Neural progenitor cell (in vitro differentiated cells): ENCODE measurements around the gene KLK8. TPM values are rescaled to one million over a fixed set of nuclear protein-coding genes. Genes with fewer than 3 reads are reported as not detected.
A peak's percentile ranks its signal among the peaks of the same experiment; 100 is the strongest.

Source experiments
- DNase-seq: peaks from one replicate; pipeline ENCODE4 v3.0.0-alpha.2; 2016; ENCODE audit warnings: low spot score
- H2AFZ ChIP-seq: fragments of 200-600 bp; sonication (generic); replicated peaks from 2 replicates; pipeline ENCODE4 v1.6.1; 2016; ENCODE audit warnings: antibody characterized with exemption
- H3F3A ChIP-seq: fragments of 200-600 bp; sonication (generic); 2 replicates; pipeline ENCODE4 v1.6.1; 2016; ENCODE audit warnings: antibody characterized with exemption, low read depth
- H3K27ac ChIP-seq: fragments of 200-600 bp; sonication (generic); 2 replicates; pipeline ENCODE4 v1.5.1; 2016; ENCODE audit warnings: mild to moderate bottlenecking
- H3K27me3 ChIP-seq: fragments of 200-600 bp; sonication (generic); 2 replicates; pipeline ENCODE4 v1.6.1; 2016; ENCODE audit warnings: mild to moderate bottlenecking, moderate library complexity
- H3K36me3 ChIP-seq: fragments of 200-600 bp; sonication (generic); 2 replicates; pipeline ENCODE4 v1.5.1; 2016
- H3K4me1 ChIP-seq: fragments of 200-600 bp; sonication (generic); 2 replicates; pipeline ENCODE4 v1.6.1; 2016; ENCODE audit warnings: mixed run types
- H3K4me2 ChIP-seq: fragments of 200-600 bp; sonication (generic); 2 replicates; pipeline ENCODE4 v1.6.1; 2016
- H3K4me3 ChIP-seq: fragments of 200-600 bp; sonication (generic); 2 replicates; pipeline ENCODE4 v1.5.1; 2016
- H3K79me2 ChIP-seq: fragments of 200-600 bp; sonication (generic); 2 replicates; pipeline ENCODE4 v1.6.1; 2016; ENCODE audit warnings: low read depth
- H3K9ac ChIP-seq: fragments of 200-600 bp; sonication (generic); 2 replicates; pipeline ENCODE4 v1.6.1; 2016
- H3K9me3 ChIP-seq: fragments of 200-600 bp; sonication (generic); 2 replicates; pipeline ENCODE4 v1.5.1; 2016; ENCODE audit warnings: low read depth
- H4K20me1 ChIP-seq: fragments of 200-600 bp; sonication (generic); 2 replicates; pipeline ENCODE4 v1.6.1; 2016; ENCODE audit warnings: low read depth
- H3K27ac Mint-ChIP-seq: 3 replicates; pipeline ENCODE4 v1.8.0; 2021; ENCODE audit warnings: mixed read lengths
- H3K27me3 Mint-ChIP-seq: 2 replicates; pipeline ENCODE4 v1.8.0; 2022; ENCODE audit warnings: low read depth, mild to moderate bottlenecking, inconsistent platforms, moderate library complexity, mixed read lengths; ENCODE audit not compliant: insufficient read depth
- H3K36me3 Mint-ChIP-seq: 3 replicates; pipeline ENCODE4 v1.8.0; 2021; ENCODE audit warnings: mixed read lengths
- H3K4me1 Mint-ChIP-seq: 3 replicates; pipeline ENCODE4 v1.8.0; 2021; ENCODE audit warnings: mixed read lengths
- H3K4me3 Mint-ChIP-seq: 3 replicates; pipeline ENCODE4 v1.8.0; 2021; ENCODE audit warnings: mild to moderate bottlenecking, moderate library complexity, mixed read lengths
- H3K9me3 Mint-ChIP-seq: 3 replicates; pipeline ENCODE4 v1.8.0; 2020; ENCODE audit warnings: mixed read lengths
- EZH2 ChIP-seq: fragments of 200-600 bp; sonication (generic); IDR thresholded peaks from 2 replicates; pipeline ENCODE4 v1.6.1; 2017; ENCODE audit warnings: antibody characterized with exemption, mild to moderate bottlenecking, moderate library complexity
- EZH2phosphoT487 ChIP-seq: fragments of 200-600 bp; sonication (generic); IDR thresholded peaks from 2 replicates; pipeline ENCODE4 v1.6.1; 2017; ENCODE audit warnings: antibody characterized with exemption
- total RNA-seq: library from RNA; depleted of rRNA; stranded (reverse); fragments of >200 nt; gene quantifications from 2 replicates; pipeline ENCODE4 v1.2.3, GENCODE V29; 2015; ENCODE audit warnings: low replicate concordance
- TF ChIP-seq, protein P1 (sequence below): fragments of 200-600 bp; sonication (generic); IDR thresholded peaks from 2 replicates; pipeline ENCODE4 v1.5.1; 2017; ENCODE audit warnings: antibody characterized with exemption, mild to moderate bottlenecking

KLK8 gene
- total RNA-seq, 1 donor from 2014 or later = not detected

DNA sequence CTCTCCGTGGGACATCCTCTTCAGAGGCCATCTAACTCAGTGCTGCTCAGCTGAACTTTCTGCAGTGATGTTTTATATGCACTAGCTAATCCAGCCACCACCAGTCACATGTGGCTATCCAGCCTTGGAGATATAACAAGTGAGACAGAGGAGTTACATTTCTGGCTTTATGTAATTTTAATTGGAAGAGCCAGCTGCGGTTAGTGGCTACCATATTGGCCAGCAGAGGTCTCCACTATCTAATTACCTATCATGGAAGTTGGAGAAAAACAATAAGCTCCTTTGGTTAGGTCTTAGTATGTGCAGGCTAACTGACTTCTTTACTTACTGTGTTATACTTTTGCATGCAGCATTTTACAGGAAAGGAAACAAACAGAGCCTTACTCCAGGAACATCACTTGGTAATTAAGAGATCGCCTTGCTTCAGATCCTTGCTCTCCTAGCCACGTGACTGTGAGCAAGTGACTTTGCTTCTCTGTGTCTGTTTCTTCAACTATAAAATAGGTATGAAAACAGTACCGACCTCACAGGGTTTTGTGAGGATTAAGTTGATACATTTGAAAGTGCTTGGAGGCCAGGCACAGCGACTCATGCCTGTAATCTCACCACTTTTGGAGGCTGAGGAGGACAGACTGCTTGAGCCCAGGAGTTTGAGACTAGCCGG is 19.7 kb upstream of the KLK8 start:
- no peaks in the 10 kb centered on the region for H3K36me3 Mint-ChIP-seq
- TF ChIP-seq, protein P1, sequence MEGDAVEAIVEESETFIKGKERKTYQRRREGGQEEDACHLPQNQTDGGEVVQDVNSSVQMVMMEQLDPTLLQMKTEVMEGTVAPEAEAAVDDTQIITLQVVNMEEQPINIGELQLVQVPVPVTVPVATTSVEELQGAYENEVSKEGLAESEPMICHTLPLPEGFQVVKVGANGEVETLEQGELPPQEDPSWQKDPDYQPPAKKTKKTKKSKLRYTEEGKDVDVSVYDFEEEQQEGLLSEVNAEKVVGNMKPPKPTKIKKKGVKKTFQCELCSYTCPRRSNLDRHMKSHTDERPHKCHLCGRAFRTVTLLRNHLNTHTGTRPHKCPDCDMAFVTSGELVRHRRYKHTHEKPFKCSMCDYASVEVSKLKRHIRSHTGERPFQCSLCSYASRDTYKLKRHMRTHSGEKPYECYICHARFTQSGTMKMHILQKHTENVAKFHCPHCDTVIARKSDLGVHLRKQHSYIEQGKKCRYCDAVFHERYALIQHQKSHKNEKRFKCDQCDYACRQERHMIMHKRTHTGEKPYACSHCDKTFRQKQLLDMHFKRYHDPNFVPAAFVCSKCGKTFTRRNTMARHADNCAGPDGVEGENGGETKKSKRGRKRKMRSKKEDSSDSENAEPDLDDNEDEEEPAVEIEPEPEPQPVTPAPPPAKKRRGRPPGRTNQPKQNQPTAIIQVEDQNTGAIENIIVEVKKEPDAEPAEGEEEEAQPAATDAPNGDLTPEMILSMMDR = peak; percentile 86
- no peak for TF ChIP-seq EZH2phosphoT487
- peaks cover 48% of the 10 kb centered on the region for H3K27me3 ChIP-seq
- H3K4me3 ChIP-seq = no peak overlapping the region
- peaks cover 27% of the 10 kb centered on the region for H3F3A ChIP-seq
- peaks cover 28% of the 10 kb centered on the region for H3K4me1 ChIP-seq
- peak; percentile 74 for DNase-seq
- no peak overlapping the region for H3K27ac ChIP-seq
- no peak overlapping the region for H3K4me2 ChIP-seq
- H3K9me3 ChIP-seq = no peaks in the 10 kb centered on the region
- peaks cover 52% of the 10 kb centered on the region for H3K27me3 Mint-ChIP-seq
- H2AFZ ChIP-seq = peak overlapping the region; percentile 94
- no peaks in the 10 kb centered on the region for H3K79me2 ChIP-seq
- peaks cover 7% of the 10 kb centered on the region for H4K20me1 ChIP-seq
- no peak overlapping the region for H3K27ac Mint-ChIP-seq
- H3K9ac ChIP-seq = no peak overlapping the region
- no peaks in the 10 kb centered on the region for H3K36me3 ChIP-seq
- H3K4me3 Mint-ChIP-seq = no peak overlapping the region
- peaks cover 10% of the 10 kb centered on the region for H3K9me3 Mint-ChIP-seq
- peaks cover 7% of the 10 kb centered on the region for H3K4me1 Mint-ChIP-seq

DNA sequence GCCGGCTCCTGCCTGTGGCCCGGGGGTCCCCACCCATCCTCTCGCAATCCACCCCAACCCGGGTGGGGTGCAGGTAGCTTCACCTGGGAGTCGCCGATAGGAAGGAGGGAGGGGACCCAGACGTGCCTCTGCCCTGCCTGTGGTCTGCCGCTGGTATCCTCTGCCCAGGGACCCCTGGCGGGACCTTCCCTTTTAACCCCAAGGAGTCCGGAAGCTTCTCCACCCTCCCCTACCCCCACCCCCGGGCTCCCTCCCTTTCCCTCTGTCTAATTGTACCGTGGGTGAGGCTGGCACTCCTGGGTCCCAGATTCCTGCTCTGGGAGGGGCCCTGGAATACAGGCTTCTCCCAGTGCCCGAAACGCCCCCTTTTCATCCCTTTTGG is 18.1 kb upstream of the KLK8 start, which contains the start of gene KLK10:
Gene KLK10 (minus strand): TSS at position 166 of the 382 bp plus-strand sequence. CDS start 579 bp downstream, outside the sequence.
- peak within 1 kb of the TSS; percentile 90 for H3K4me2 ChIP-seq
- TF ChIP-seq EZH2phosphoT487 (no peak), EZH2 (no peak)
- TF ChIP-seq, protein P1 = no peak
- peaks cover 27% of the 10 kb centered on the region for H3F3A ChIP-seq
- peaks cover 64% of the 10 kb centered on the region for H3K27me3 ChIP-seq
- no peak within 1 kb of the TSS for H3K27ac ChIP-seq
- H3K4me1 ChIP-seq = peaks cover 16% of the 10 kb centered on the region
- peaks cover 62% of the 10 kb centered on the region for H3K27me3 Mint-ChIP-seq
- no peak within 1 kb of the TSS for H3K9ac ChIP-seq
- peaks cover 13% of the 10 kb centered on the region for H3K9me3 Mint-ChIP-seq
- peak within 1 kb of the TSS; percentile 78 for H3K4me3 Mint-ChIP-seq
- H3K36me3 Mint-ChIP-seq = no peaks in the 10 kb centered on the region
- H3K9me3 ChIP-seq = no peaks in the 10 kb centered on the region
- H2AFZ ChIP-seq = peak within 1 kb of the TSS; percentile 72
- DNase-seq = no peak
- peak within 1 kb of the TSS; percentile 49 for H3K4me3 ChIP-seq
- peaks cover 7% of the 10 kb centered on the region for H4K20me1 ChIP-seq
- H3K36me3 ChIP-seq = no peaks in the 10 kb centered on the region
- peaks cover 9% of the 10 kb centered on the region for H3K4me1 Mint-ChIP-seq
- H3K79me2 ChIP-seq = no peaks in the 10 kb centered on the region
- H3K27ac Mint-ChIP-seq = no peak within 1 kb of the TSS

DNA sequence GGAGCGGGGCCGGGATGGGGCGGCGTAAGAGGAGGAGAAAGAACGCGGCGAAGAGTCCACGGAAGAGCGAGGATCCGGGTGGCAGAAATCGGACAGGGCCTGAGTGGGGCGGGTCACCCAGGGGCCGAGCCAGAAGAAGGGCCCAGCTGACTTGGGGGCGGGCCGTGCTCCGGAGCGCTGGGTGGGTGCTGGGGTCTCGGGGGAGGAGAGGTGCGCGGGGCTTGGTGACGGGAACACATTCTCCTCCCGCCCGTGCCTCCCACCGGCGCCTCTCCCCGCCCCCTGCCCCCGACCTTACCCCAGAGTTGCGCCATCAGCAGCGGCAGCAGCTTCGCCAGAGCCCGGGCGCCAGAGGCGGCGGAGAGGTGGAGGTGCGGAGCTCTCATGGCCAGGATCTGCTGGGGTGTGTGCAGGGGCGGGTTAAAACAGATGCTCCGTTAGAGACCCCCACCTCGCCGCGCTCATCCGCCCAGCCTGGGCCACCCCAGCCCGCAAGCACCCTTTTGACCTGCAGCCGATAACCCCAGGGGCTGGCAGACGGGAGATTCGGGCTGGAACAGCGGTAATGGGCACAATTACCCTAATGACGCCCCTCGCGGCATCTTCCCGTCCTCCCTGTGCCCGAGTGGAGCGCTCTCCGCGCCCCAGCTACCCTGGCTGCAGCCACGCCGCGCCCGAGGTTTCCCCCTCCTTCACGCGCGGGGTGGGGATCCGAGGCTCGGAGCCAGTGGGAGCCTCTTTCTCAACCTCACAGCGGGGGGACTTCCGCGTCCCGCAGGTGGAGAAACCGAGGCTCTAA is 17.5 kb upstream of the KLK8 start:
- Histone ChIP-seq H3K4me3 (peak overlapping the region; percentile 49), H3K27me3 (peaks cover 69% of the 10 kb centered on the region), H4K20me1 (peaks cover 7% of the 10 kb centered on the region), H3K36me3 (no peaks in the 10 kb centered on the region), H3F3A (peaks cover 27% of the 10 kb centered on the region), H3K9ac (no peak overlapping the region), H3K4me2 (peak overlapping the region; percentile 90), H3K79me2 (no peaks in the 10 kb centered on the region), H2AFZ (peak overlapping the region; percentile 72), H3K27ac (no peak overlapping the region), H3K4me1 (peaks cover 16% of the 10 kb centered on the region), H3K9me3 (no peaks in the 10 kb centered on the region)
- H3K4me1 Mint-ChIP-seq = peaks cover 9% of the 10 kb centered on the region
- peak overlapping the region; percentile 78 for H3K4me3 Mint-ChIP-seq
- peaks cover 66% of the 10 kb centered on the region for H3K27me3 Mint-ChIP-seq
- DNase-seq = no peak
- H3K9me3 Mint-ChIP-seq = peaks cover 13% of the 10 kb centered on the region
- no peak overlapping the region for H3K27ac Mint-ChIP-seq
- peak; percentile 41 for TF ChIP-seq EZH2
- TF ChIP-seq, protein P1 = no peak
- TF ChIP-seq EZH2phosphoT487 = peak; percentile 32
- no peaks in the 10 kb centered on the region for H3K36me3 Mint-ChIP-seq
